ENCODE measurements around the gene SQOR.

Gene SQOR

DNA sequence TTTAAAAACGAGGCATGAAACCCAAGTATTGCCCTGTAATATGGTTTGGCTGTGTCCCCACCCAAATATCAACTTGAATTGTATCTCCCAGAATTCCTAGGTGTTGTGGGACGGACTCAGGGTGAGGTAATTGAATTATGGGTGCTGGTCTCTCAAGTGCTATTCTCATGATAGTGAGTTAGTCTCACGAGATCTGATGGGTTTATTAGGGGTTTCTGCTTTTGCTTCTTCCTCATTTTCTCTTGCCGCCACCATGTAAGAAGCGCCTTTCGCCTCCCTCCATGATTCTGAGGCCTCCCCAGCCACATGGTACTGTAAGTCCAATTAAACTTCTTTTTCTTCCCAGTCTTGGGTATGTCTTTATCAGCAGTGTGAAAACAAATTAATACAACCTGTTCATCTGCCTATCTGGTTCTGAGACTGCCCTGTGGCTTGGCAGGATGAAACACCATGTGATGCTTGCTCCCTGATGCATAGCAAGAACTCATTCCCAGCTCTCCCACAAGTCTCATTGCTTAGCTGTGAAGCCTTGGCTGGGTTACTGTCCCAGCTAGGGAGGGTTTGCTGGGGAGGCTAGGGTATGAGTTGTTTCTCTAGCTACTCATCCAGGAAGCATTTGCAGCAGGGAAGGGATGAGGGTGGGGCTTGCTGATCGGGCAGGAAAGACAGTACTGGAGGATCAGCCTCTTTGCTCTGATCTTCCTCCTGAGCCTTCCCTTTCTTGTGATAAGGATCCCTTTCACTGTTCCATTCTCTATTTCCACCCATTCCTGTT is 3.7 kb upstream of the SQOR start:
- Histone ChIP-seq H3K9ac (ENCODE audit: low read depth in 1 of 2, low read length in 2 of 2) (no peak overlapping the region), H3K9me3 (ENCODE audit: control insufficient read depth in 2 of 2, low read length in 2 of 2) (peaks cover 0 to 2% of the 10 kb centered on the region in 2 donors), H3K36me3 (ENCODE audit: control insufficient read depth in 2 of 2, insufficient read depth in 2 of 2, low read length in 2 of 2) (no peaks in the 10 kb centered on the region), H3K27me3 (ENCODE audit: control insufficient read depth in 2 of 2, insufficient read depth in 2 of 2, low read length in 2 of 2) (no peaks in the 10 kb centered on the region), H3K4me3 (ENCODE audit: low read length in 2 of 2) (peak overlapping the region; percentile 53 to 67), H3K27ac (ENCODE audit: low read depth in 2 of 2, low read length in 2 of 2) (peak overlapping the region; percentile 59 to 64), H3K4me1 (ENCODE audit: control insufficient read depth in 2 of 2, insufficient read depth in 2 of 2, low read length in 2 of 2) (peaks cover 7 to 11% of the 10 kb centered on the region in 2 donors)

- H3K27me3 ChIP-seq (ENCODE audit: control insufficient read depth in 2 of 2, insufficient read depth in 2 of 2, low read length in 2 of 2): no peaks in the 10 kb centered on the region
Measured at GRCh38 chr15:45631776-45632175, 3.1 kb upstream of the SQOR start.

GRCh38 chr15:45635191-45635638 is 386 bp downstream of the SQOR start:
- Histone ChIP-seq H3K36me3 (ENCODE audit: control insufficient read depth in 2 of 2, insufficient read depth in 2 of 2, low read length in 2 of 2) (no peaks in the 10 kb centered on the region), H3K9me3 (ENCODE audit: control insufficient read depth in 2 of 2, low read length in 2 of 2) (no peaks in the 10 kb centered on the region), H3K27me3 (ENCODE audit: control insufficient read depth in 2 of 2, insufficient read depth in 2 of 2, low read length in 2 of 2) (no peaks in the 10 kb centered on the region), H3K4me1 (ENCODE audit: control insufficient read depth in 2 of 2, insufficient read depth in 2 of 2, low read length in 2 of 2) (peaks cover 40 to 43% of the 10 kb centered on the region in 2 donors), H3K27ac (ENCODE audit: low read depth in 2 of 2, low read length in 2 of 2) (peak overlapping the region; percentile 95 to 98), H3K9ac (ENCODE audit: low read depth in 1 of 2, low read length in 2 of 2) (peak overlapping the region; percentile 95 to 98), H3K4me3 (ENCODE audit: low read length in 2 of 2) (peak overlapping the region; percentile 94 to 97)

More at GRCh38 chr15:45631776-45632175, 3.1 kb upstream of the SQOR start:
- Histone ChIP-seq H3K4me3 (ENCODE audit: low read length in 2 of 2) (peak overlapping the region; percentile 53 to 67), H3K9me3 (ENCODE audit: control insufficient read depth in 2 of 2, low read length in 2 of 2) (peaks cover 0 to under 1% of the 10 kb centered on the region in 2 donors), H3K4me1 (ENCODE audit: control insufficient read depth in 2 of 2, insufficient read depth in 2 of 2, low read length in 2 of 2) (peaks cover 11 to 13% of the 10 kb centered on the region in 2 donors), H3K36me3 (ENCODE audit: control insufficient read depth in 2 of 2, insufficient read depth in 2 of 2, low read length in 2 of 2) (no peaks in the 10 kb centered on the region), H3K27ac (ENCODE audit: low read depth in 2 of 2, low read length in 2 of 2) (peak overlapping the region; percentile 59 to 64), H3K9ac (ENCODE audit: low read depth in 1 of 2, low read length in 2 of 2) (peak overlapping the region in 1 of 2 donors; percentile 56)

DNA sequence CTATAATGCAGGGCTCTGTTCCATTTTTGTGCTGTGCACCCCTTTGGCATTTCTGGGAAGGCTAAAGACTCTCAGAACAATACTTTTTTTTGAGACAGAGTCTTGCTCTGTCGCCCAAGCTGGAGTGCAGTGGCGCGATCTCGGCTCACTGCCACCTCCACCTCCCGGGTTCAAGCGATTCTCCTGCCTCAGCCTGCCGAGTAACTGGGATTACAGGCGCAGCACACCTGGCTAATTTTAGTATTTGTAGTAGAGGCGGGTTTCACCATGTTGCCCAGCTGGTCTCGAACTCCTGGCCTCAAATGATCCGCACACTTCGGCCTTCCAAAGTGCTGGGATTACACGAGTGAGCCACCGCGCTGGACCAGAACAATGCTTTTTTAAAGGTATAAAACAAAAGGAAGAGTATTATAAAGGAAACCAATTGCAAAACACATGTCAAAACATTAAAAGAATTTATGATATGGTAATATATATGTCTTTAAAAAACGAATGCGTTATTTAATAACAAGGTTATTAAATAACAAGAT is 999 bp downstream of the SQOR start:
- Histone ChIP-seq H3K4me3 (ENCODE audit: low read length in 2 of 2) (peak overlapping the region; percentile 94 to 97), H3K27ac (ENCODE audit: low read depth in 2 of 2, low read length in 2 of 2) (peak overlapping the region; percentile 95 to 98), H3K9me3 (ENCODE audit: control insufficient read depth in 2 of 2, low read length in 2 of 2) (no peaks in the 10 kb centered on the region), H3K9ac (ENCODE audit: low read depth in 1 of 2, low read length in 2 of 2) (peak overlapping the region; percentile 95 to 98), H3K4me1 (ENCODE audit: control insufficient read depth in 2 of 2, insufficient read depth in 2 of 2, low read length in 2 of 2) (peaks cover 46 to 49% of the 10 kb centered on the region in 2 donors), H3K27me3 (ENCODE audit: control insufficient read depth in 2 of 2, insufficient read depth in 2 of 2, low read length in 2 of 2) (no peaks in the 10 kb centered on the region), H3K36me3 (ENCODE audit: control insufficient read depth in 2 of 2, insufficient read depth in 2 of 2, low read length in 2 of 2) (no peaks in the 10 kb centered on the region)

DNA sequence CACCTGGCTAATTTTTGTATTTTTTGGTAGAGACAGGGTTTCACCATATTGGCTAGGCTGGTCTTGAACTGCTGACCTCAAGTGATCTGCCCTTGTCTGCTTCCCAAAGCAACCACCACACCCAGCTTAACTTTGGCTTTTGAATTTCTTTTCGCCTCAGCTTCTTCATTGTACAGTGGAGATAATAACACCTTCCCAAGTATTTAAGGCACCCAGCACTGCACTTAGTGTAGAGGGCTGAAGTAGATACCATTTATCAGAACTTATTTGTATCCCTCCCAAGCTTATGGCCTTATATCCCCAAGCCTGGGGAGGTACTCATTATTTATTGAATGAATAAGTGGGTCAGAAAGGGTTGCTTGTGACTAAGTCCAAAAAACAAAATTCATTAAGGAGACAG is 2.3 kb downstream of the SQOR start:
- Histone ChIP-seq H3K27ac (ENCODE audit: low read depth in 2 of 2, low read length in 2 of 2) (peak overlapping the region; percentile 83 to 87), H3K9ac (ENCODE audit: low read depth in 1 of 2, low read length in 2 of 2) (peak overlapping the region; percentile 26 to 95), H3K27me3 (ENCODE audit: control insufficient read depth in 2 of 2, insufficient read depth in 2 of 2, low read length in 2 of 2) (no peaks in the 10 kb centered on the region), H3K4me3 (ENCODE audit: low read length in 2 of 2) (peak overlapping the region; percentile 94 to 97), H3K9me3 (ENCODE audit: control insufficient read depth in 2 of 2, low read length in 2 of 2) (no peaks in the 10 kb centered on the region), H3K36me3 (ENCODE audit: control insufficient read depth in 2 of 2, insufficient read depth in 2 of 2, low read length in 2 of 2) (no peaks in the 10 kb centered on the region), H3K4me1 (ENCODE audit: control insufficient read depth in 2 of 2, insufficient read depth in 2 of 2, low read length in 2 of 2) (peaks cover 52 to 53% of the 10 kb centered on the region in 2 donors)

GRCh38 chr15:45637552-45638033 is 2.8 kb downstream of the SQOR start:
- H3K9me3 ChIP-seq (ENCODE audit: control insufficient read depth in 2 of 2, low read length in 2 of 2): no peaks in the 10 kb centered on the region
- no peaks in the 10 kb centered on the region for H3K27me3 ChIP-seq (ENCODE audit: control insufficient read depth in 2 of 2, insufficient read depth in 2 of 2, low read length in 2 of 2)
- H3K9ac ChIP-seq (ENCODE audit: low read depth in 1 of 2, low read length in 2 of 2): peak overlapping the region; percentile 26 to 95
- H3K27ac ChIP-seq (ENCODE audit: low read depth in 2 of 2, low read length in 2 of 2): peak overlapping the region; percentile 83 to 87
- no peaks in the 10 kb centered on the region for H3K36me3 ChIP-seq (ENCODE audit: control insufficient read depth in 2 of 2, insufficient read depth in 2 of 2, low read length in 2 of 2)
- peaks cover 57% of the 10 kb centered on the region in 2 donors for H3K4me1 ChIP-seq (ENCODE audit: control insufficient read depth in 2 of 2, insufficient read depth in 2 of 2, low read length in 2 of 2)
- peak overlapping the region; percentile 94 to 97 for H3K4me3 ChIP-seq (ENCODE audit: low read length in 2 of 2)

DNA sequence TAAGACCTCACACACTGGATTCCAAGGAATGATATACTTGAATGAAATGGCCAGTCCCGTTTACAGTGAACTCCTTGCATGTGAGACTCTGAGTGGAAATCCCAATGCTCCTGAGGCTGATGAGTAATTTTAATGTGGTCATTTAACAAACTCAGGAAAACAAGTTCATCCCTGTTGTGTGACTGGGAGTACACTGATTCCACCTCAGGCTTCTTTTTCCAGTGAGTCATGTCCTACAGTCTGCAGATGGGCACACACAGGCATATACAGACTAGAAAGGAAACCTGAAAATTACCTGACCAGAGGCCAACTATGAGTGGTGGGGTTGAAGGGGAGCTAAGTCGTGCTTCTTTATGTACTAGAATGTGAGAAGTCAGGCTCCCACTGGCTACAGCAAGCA is 5.8 kb downstream of the SQOR start:
- Histone ChIP-seq H3K9me3 (ENCODE audit: control insufficient read depth in 2 of 2, low read length in 2 of 2) (no peaks in the 10 kb centered on the region), H3K4me3 (ENCODE audit: low read length in 2 of 2) (peak overlapping the region; percentile 33 to 43), H3K36me3 (ENCODE audit: control insufficient read depth in 2 of 2, insufficient read depth in 2 of 2, low read length in 2 of 2) (peaks cover 0 to 2% of the 10 kb centered on the region in 2 donors), H3K27me3 (ENCODE audit: control insufficient read depth in 2 of 2, insufficient read depth in 2 of 2, low read length in 2 of 2) (no peaks in the 10 kb centered on the region), H3K4me1 (ENCODE audit: control insufficient read depth in 2 of 2, insufficient read depth in 2 of 2, low read length in 2 of 2) (peaks cover 71 to 84% of the 10 kb centered on the region in 2 donors), H3K9ac (ENCODE audit: low read depth in 1 of 2, low read length in 2 of 2) (peak overlapping the region; percentile 42 to 44), H3K27ac (ENCODE audit: low read depth in 2 of 2, low read length in 2 of 2) (peak overlapping the region; percentile 87 to 89)

DNA sequence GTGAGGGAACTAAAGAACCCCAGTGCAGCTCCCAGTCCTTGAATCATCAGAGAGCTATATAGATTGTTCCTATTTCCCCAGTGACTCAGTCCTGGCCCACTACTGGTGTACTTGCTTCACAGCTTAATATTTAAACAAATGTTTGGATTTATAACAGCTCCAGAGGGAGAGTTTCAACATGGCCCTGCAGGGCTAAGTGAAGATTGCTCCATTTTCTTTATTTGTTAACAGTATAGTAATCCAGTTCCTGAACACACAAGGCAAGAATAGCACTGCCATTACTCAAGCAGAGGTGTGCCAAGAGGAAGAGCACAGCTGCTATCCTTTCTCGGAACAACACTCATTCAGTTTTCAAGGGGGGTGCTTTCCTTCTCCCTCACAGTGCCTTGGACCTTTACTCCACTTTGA is 6.5 kb downstream of the SQOR start:
- no peaks in the 10 kb centered on the region for H3K9me3 ChIP-seq (ENCODE audit: control insufficient read depth in 2 of 2, low read length in 2 of 2)
- peak overlapping the region; percentile 87 to 89 for H3K27ac ChIP-seq (ENCODE audit: low read depth in 2 of 2, low read length in 2 of 2)
- peak overlapping the region; percentile 42 to 62 for H3K9ac ChIP-seq (ENCODE audit: low read depth in 1 of 2, low read length in 2 of 2)
- H3K4me1 ChIP-seq (ENCODE audit: control insufficient read depth in 2 of 2, insufficient read depth in 2 of 2, low read length in 2 of 2): peaks cover 77 to 90% of the 10 kb centered on the region in 2 donors
- peak overlapping the region; percentile 33 to 49 for H3K4me3 ChIP-seq (ENCODE audit: low read length in 2 of 2)
- peaks cover 0 to 2% of the 10 kb centered on the region in 2 donors for H3K36me3 ChIP-seq (ENCODE audit: control insufficient read depth in 2 of 2, insufficient read depth in 2 of 2, low read length in 2 of 2)
- H3K27me3 ChIP-seq (ENCODE audit: control insufficient read depth in 2 of 2, insufficient read depth in 2 of 2, low read length in 2 of 2): no peaks in the 10 kb centered on the region

DNA sequence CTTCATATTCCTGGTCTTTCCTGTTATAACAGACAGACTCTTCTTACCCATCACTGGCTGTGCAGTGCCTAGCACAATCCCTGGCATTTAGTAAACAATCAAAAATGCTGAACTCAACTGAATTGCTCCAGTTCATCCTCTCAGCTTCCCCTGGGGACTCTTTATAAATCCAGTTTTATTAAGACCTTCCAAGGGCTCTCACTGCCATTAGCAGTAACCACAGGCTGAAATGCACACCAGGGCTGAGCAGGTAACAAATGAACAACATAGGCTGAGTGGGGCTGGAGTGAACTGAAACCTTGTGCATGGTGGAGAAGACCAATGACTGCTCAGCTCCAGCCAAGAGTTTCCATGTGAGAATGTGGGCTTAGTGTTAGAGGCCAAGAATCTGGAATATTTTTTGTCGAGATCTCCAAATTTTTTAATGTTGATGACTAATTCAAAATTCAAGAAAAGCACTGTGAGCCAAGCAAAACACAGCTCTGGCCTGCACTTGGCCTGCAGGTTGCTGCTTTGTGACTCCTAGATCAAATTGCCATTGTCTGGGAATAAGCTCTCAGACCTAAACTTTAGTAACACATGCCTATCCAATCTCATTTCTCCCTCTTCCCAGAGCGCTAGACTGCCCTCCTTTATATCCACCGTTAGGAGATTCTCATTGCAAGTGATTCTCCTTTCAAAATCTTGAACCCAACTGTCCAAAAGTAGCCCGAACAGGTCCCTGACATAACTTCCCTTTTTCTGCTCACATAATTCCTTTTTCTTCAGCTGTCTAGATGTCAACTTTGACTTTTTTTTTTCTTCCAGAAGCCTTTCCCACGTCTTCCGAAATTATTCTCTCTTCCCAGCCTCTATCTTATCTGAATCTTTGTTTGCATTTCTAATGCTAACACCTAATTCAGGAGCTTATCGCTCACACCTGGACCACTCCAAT is 7.4 kb downstream of the SQOR start:
- H3K4me1 ChIP-seq (ENCODE audit: control insufficient read depth in 2 of 2, insufficient read depth in 2 of 2, low read length in 2 of 2): peaks cover 72 to 86% of the 10 kb centered on the region in 2 donors
- no peaks in the 10 kb centered on the region for H3K27me3 ChIP-seq (ENCODE audit: control insufficient read depth in 2 of 2, insufficient read depth in 2 of 2, low read length in 2 of 2)
- H3K4me3 ChIP-seq (ENCODE audit: low read length in 2 of 2): peak overlapping the region; percentile 30 to 49
- peaks cover 0 to 2% of the 10 kb centered on the region in 2 donors for H3K36me3 ChIP-seq (ENCODE audit: control insufficient read depth in 2 of 2, insufficient read depth in 2 of 2, low read length in 2 of 2)
- H3K9ac ChIP-seq (ENCODE audit: low read depth in 1 of 2, low read length in 2 of 2): peak overlapping the region in 1 of 2 donors; percentile 62
- no peaks in the 10 kb centered on the region for H3K9me3 ChIP-seq (ENCODE audit: control insufficient read depth in 2 of 2, low read length in 2 of 2)
- H3K27ac ChIP-seq (ENCODE audit: low read depth in 2 of 2, low read length in 2 of 2): peak overlapping the region; percentile 87 to 89

Measured in mucosa of rectum (tissue), 2 donors.